DOHH2 (cell line): ENCODE measurements around the gene CASKIN1.

Experiments used
- EZH2phosphoT487 ChIP-seq: fragments of 200-600 bp; sonication (generic); IDR thresholded peaks from 2 replicates; pipeline ENCODE4 v1.6.1; 2017; ENCODE audit warnings: borderline replicate concordance, mild to moderate bottlenecking, antibody characterized with exemption, low read length, moderate library complexity, mixed read lengths
- TF ChIP-seq, protein P1 (sequence below): fragments of 200-600 bp; sonication (generic); IDR thresholded peaks from one replicate; pipeline ENCODE4 v1.5.1; 2014; ENCODE audit warnings: antibody characterized with exemption, mild to moderate bottlenecking, low read depth, low read length; ENCODE audit not compliant: poor library complexity, severe bottlenecking

- TF ChIP-seq EZH2phosphoT487: no peak
- TF ChIP-seq, protein P1, sequence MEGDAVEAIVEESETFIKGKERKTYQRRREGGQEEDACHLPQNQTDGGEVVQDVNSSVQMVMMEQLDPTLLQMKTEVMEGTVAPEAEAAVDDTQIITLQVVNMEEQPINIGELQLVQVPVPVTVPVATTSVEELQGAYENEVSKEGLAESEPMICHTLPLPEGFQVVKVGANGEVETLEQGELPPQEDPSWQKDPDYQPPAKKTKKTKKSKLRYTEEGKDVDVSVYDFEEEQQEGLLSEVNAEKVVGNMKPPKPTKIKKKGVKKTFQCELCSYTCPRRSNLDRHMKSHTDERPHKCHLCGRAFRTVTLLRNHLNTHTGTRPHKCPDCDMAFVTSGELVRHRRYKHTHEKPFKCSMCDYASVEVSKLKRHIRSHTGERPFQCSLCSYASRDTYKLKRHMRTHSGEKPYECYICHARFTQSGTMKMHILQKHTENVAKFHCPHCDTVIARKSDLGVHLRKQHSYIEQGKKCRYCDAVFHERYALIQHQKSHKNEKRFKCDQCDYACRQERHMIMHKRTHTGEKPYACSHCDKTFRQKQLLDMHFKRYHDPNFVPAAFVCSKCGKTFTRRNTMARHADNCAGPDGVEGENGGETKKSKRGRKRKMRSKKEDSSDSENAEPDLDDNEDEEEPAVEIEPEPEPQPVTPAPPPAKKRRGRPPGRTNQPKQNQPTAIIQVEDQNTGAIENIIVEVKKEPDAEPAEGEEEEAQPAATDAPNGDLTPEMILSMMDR: no peak
Observed at GRCh38 chr16:2223942-2224486, 27.6 kb upstream of the CASKIN1 start.
